ENCODE data around the gene TNFRSF18. TPM values are rescaled to one million over a fixed set of nuclear protein-coding genes. Genes with fewer than 3 reads are reported as not detected.
A peak's percentile ranks its signal among the peaks of the same experiment; 100 is the strongest.

Gene TNFRSF18
- total and polyA plus RNA-seq, 2 experiments from 2014 or later: 1.3 TPM; not detected in 1

DNA sequence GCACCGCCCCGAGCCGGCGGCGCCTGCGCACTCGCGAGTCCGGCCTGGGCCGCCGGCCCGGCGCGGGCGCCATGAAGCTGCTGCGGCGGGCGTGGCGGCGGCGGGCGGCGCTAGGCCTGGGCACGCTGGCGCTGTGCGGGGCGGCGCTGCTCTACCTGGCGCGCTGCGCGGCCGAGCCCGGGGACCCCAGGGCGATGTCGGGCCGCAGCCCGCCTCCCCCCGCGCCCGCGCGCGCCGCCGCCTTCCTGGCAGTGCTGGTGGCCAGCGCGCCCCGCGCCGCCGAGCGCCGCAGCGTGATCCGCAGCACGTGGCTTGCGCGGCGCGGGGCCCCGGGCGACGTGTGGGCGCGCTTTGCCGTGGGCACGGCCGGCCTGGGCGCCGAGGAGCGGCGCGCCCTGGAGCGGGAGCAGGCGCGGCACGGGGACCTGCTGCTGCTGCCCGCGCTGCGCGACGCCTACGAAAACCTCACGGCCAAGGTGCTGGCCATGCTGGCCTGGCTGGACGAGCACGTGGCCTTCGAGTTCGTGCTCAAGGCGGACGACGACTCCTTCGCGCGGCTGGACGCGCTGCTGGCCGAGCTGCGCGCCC is 25.9 kb upstream of the TNFRSF18 start, which contains the start of gene B3GALT6:
TSS of gene B3GALT6 (plus strand) at position 30 of the 588 bp plus-strand sequence. CDS start at position 72, 42 bp downstream.
- H3K79me2 ChIP-seq: peaks cover 59% of the 10 kb centered on the region
- H3K9me2 ChIP-seq (replicated peaks; ENCODE audit: insufficient read depth): no peaks in the 10 kb centered on the region
- no peaks in the 10 kb centered on the region for H3K36me3 ChIP-seq (replicated peaks; ENCODE audit: insufficient read depth, low read depth)
- H3K4me2 ChIP-seq: peak within 1 kb of the TSS; percentile 91
- 42% methylated on average over 57 of the region's 100 CpGs for WGBS (ENCODE audit: low lambda C conversion rate, missing lambda C conversion rate)
- H2AFZ ChIP-seq: peak within 1 kb of the TSS; percentile 47
- peaks cover 30% of the 10 kb centered on the region for H3K4me1 ChIP-seq (ENCODE audit: insufficient read depth)
- no peak for TF ChIP-seq EZH2 (IDR thresholded peaks at IDR 0.05; ENCODE audit: borderline replicate concordance)
- no peak for TF ChIP-seq CTCF (IDR thresholded peaks at IDR 0.05; ENCODE audit: poor library complexity)
- TF ChIP-seq EZH2phosphoT487 (IDR thresholded peaks at IDR 0.05; ENCODE audit: low read depth, severe bottlenecking, unreplicated experiment): no peak
- no peaks in the 10 kb centered on the region for H3K27me3 ChIP-seq
- H4K20me1 ChIP-seq (ENCODE audit: insufficient read depth, poor library complexity, severe bottlenecking): peaks cover 16% of the 10 kb centered on the region
- H3K9me3 ChIP-seq (ENCODE audit: low read depth): no peaks in the 10 kb centered on the region
- peak within 1 kb of the TSS; percentile 86 for H3K4me3 ChIP-seq
- peak within 1 kb of the TSS; percentile 95 for H3K27ac ChIP-seq
- no peak for DNase-seq (ENCODE audit: low spot score)

DNA sequence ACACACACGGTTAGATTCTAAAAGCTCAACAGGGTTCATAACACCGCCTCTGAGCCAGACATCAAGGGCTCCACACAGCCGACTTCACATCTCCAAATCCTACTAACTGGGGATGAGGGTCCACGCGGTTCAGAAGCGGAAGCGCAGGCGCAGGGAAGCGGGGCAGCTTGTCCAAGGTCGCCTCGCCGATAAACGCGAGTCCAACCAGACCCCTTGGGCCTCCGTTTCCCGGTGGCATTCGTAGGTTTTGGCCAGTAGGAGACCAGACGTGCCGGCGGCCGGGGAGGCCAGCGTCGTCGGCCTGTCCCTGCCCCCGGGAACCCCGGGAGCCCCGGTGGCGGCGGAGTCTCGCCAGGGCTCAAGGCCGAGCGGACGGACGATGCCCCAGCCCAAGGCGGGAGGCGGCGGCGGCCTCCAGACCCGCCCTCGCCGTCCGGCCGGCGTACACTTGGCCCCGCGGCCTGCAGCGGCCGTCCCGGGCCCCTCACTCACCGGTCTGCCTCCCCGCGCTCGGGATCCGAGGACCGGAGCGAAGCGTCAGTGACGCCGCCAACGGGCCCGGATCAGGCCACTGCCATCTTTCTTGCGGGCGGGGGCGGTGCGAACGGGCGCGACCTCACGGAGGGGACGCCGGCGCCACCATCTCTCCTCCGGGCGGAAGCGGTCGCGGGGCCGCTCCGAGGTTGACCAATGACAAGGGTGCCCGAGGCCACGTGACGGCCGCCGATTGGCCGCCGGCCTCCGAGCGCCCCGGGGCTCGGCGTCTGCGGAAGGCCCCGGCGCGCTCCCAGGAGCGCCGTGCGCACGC is 25.2 kb upstream of the TNFRSF18 start, which contains the start of gene SDF4:
TSS of gene SDF4 (minus strand) at position 602 of the 808 bp plus-strand sequence. CDS start 3,229 bp downstream, outside the sequence.
- Histone ChIP-seq H3K4me3 (peak within 1 kb of the TSS; percentile 86), H3K27me3 (no peaks in the 10 kb centered on the region), H3K79me2 (peaks cover 65% of the 10 kb centered on the region), H4K20me1 (ENCODE audit: insufficient read depth, poor library complexity, severe bottlenecking) (peaks cover 21% of the 10 kb centered on the region), H3K27ac (peak within 1 kb of the TSS; percentile 95), H3K9me2 (replicated peaks; ENCODE audit: insufficient read depth) (no peaks in the 10 kb centered on the region), H2AFZ (peak within 1 kb of the TSS; percentile 47), H3K9me3 (ENCODE audit: low read depth) (no peaks in the 10 kb centered on the region), H3K4me2 (peak within 1 kb of the TSS; percentile 91), H3K4me1 (ENCODE audit: insufficient read depth) (peaks cover 23% of the 10 kb centered on the region), H3K36me3 (replicated peaks; ENCODE audit: insufficient read depth, low read depth) (no peaks in the 10 kb centered on the region)
- TF ChIP-seq EZH2phosphoT487 (IDR thresholded peaks at IDR 0.05; ENCODE audit: low read depth, severe bottlenecking, unreplicated experiment): no peak
- no peak for TF ChIP-seq CTCF (IDR thresholded peaks at IDR 0.05; ENCODE audit: poor library complexity)
- TF ChIP-seq EZH2 (IDR thresholded peaks at IDR 0.05; ENCODE audit: borderline replicate concordance): no peak
- WGBS (ENCODE audit: low lambda C conversion rate, missing lambda C conversion rate): under 1% methylated on average over 79 of the region's 99 CpGs
- peak; percentile 99 for DNase-seq (ENCODE audit: low spot score)

GRCh38 chr1:1230656-1231399 is 24.4 kb upstream of the TNFRSF18 start:
- Histone ChIP-seq H3K4me3 (peak overlapping the region; percentile 86), H4K20me1 (ENCODE audit: insufficient read depth, poor library complexity, severe bottlenecking) (peaks cover 28% of the 10 kb centered on the region), H3K4me2 (peak overlapping the region; percentile 91), H3K36me3 (replicated peaks; ENCODE audit: insufficient read depth, low read depth) (no peaks in the 10 kb centered on the region), H3K27me3 (no peaks in the 10 kb centered on the region), H3K4me1 (ENCODE audit: insufficient read depth) (peaks cover 18% of the 10 kb centered on the region), H3K9me3 (ENCODE audit: low read depth) (no peaks in the 10 kb centered on the region), H3K27ac (peak overlapping the region; percentile 95), H3K9me2 (replicated peaks; ENCODE audit: insufficient read depth) (no peaks in the 10 kb centered on the region), H2AFZ (peak overlapping the region; percentile 47), H3K79me2 (peaks cover 72% of the 10 kb centered on the region)
- 22% methylated on average over 24 of the region's 24 CpGs for WGBS (ENCODE audit: low lambda C conversion rate, missing lambda C conversion rate)
- TF ChIP-seq EZH2phosphoT487 (IDR thresholded peaks at IDR 0.05; ENCODE audit: low read depth, severe bottlenecking, unreplicated experiment) (no peak), CTCF (IDR thresholded peaks at IDR 0.05; ENCODE audit: poor library complexity) (peak; percentile 26), EZH2 (IDR thresholded peaks at IDR 0.05; ENCODE audit: borderline replicate concordance) (no peak)
- peak; percentile 81 for DNase-seq (ENCODE audit: low spot score)

Measured in hepatocyte (in vitro differentiated cells).